GM10266 (cell line): Measurements from ENCODE around the gene SCARF1.
"Not testable (repeated sequence)": the region's sequence is repeated elsewhere in the genome, so short reads cannot be mapped to it uniquely, and the experiment has no call there.

ENCODE experiments used
- DNase-seq: peaks from one replicate; pipeline ENCODE4 v3.0.0; 2012; ENCODE audit errors: extremely low spot score
- TF ChIP-seq, protein P1 (sequence below): IDR thresholded peaks from 2 replicates; pipeline ENCODE4 v1.5.1; 2012; ENCODE audit warnings: mild to moderate bottlenecking, low read depth; ENCODE audit not compliant: control insufficient read depth, insufficient read depth; ENCODE audit errors: missing control alignments

SCARF1 gene, protein sequence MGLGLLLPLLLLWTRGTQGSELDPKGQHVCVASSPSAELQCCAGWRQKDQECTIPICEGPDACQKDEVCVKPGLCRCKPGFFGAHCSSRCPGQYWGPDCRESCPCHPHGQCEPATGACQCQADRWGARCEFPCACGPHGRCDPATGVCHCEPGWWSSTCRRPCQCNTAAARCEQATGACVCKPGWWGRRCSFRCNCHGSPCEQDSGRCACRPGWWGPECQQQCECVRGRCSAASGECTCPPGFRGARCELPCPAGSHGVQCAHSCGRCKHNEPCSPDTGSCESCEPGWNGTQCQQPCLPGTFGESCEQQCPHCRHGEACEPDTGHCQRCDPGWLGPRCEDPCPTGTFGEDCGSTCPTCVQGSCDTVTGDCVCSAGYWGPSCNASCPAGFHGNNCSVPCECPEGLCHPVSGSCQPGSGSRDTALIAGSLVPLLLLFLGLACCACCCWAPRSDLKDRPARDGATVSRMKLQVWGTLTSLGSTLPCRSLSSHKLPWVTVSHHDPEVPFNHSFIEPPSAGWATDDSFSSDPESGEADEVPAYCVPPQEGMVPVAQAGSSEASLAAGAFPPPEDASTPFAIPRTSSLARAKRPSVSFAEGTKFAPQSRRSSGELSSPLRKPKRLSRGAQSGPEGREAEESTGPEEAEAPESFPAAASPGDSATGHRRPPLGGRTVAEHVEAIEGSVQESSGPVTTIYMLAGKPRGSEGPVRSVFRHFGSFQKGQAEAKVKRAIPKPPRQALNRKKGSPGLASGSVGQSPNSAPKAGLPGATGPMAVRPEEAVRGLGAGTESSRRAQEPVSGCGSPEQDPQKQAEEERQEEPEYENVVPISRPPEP

GRCh38 chr17:1645207-1646171 lies at the start of gene SCARF1:
SCARF1 (minus strand) TSS chr17:1645732; CDS start chr17:1645697, 35 bp downstream.
- no peak for DNase-seq
- TF ChIP-seq, protein P1, sequence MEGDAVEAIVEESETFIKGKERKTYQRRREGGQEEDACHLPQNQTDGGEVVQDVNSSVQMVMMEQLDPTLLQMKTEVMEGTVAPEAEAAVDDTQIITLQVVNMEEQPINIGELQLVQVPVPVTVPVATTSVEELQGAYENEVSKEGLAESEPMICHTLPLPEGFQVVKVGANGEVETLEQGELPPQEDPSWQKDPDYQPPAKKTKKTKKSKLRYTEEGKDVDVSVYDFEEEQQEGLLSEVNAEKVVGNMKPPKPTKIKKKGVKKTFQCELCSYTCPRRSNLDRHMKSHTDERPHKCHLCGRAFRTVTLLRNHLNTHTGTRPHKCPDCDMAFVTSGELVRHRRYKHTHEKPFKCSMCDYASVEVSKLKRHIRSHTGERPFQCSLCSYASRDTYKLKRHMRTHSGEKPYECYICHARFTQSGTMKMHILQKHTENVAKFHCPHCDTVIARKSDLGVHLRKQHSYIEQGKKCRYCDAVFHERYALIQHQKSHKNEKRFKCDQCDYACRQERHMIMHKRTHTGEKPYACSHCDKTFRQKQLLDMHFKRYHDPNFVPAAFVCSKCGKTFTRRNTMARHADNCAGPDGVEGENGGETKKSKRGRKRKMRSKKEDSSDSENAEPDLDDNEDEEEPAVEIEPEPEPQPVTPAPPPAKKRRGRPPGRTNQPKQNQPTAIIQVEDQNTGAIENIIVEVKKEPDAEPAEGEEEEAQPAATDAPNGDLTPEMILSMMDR, result no peak

- TF ChIP-seq, protein P1, result no peak
- DNase-seq, result no peak
Observed at GRCh38 chr17:1693339-1693738, 47.8 kb upstream of the SCARF1 start.

DNA sequence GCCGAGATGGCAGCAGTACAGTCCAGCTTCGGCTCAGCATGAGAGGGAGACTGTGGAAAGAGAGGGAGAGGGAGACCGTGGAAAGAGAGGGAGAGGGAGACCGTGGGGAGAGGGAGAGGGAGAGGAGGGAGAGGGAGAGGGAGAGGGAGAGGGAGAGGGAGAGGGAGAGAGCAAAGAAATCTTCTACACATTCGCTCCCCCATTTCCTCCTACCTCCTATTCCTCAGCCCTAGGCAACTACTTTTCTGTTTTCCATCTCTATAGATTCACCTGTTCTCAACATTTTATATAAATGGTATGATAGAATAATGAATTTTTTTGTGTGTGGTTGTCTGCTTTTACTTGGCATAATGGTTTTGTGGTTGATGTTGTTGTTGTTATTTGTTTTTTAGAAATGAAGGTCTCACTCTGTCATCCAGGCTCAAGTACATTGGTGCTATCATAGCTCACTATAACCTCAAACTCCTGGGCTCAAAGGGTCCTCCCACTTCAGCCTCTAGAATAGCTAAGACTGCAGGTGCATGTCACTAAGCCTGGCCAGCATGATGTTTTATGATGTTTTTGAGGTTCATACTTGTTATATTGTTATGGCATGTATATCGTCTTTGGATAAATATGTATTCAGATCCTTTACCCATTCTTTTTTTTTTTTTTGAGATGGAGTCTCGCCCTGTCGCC lies 45.2 kb upstream of the SCARF1 start:
- TF ChIP-seq, protein P1, result no peak
- no peak for DNase-seq

DNA sequence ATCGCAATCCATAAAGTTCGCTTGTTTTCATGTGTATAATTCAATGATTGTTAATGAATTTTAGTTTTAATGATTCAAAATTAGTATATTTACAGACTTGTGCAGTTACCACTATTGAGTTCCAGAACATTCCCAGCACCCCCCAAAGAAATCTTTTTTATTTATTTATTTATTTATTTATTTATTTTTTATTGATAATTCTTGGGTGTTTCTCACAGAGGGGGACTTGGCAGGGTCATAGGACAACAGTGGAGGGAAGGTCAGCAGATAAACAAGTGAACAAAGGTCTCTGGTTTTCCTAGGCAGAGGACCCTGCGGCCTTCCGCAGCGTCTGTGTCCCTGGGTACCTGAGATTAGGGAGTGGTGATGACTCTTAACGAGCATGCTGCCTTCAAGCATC lies 42.9 kb upstream of the SCARF1 start:
- DNase-seq, result not testable (repeated sequence)

- TF ChIP-seq, protein P1, result no peak
- DNase-seq, result no peak
Observed at GRCh38 chr17:1686086-1686485, 40.6 kb upstream of the SCARF1 start.

GRCh38 chr17:1684378-1685189 lies 39.1 kb upstream of the SCARF1 start, which contains the start of gene PRPF8:
PRPF8 (minus strand) TSS chr17:1684867; CDS start chr17:1684571, 296 bp downstream.
- TF ChIP-seq, protein P1, result no peak
- peak; percentile 100 for DNase-seq
